HG02840 (cell line): Measurements from ENCODE around the gene SF3A2.

ENCODE experiments used
- ATAC-seq: cut with Tn5 transposase; IDR thresholded peaks from one replicate; pipeline ENCODE4 v1.9.1; 2021; ENCODE audit warnings: mild to moderate bottlenecking, moderate library complexity, moderate number of reproducible peaks; ENCODE audit not compliant: unreplicated experiment, low FRiP score

SF3A2 gene

DNA sequence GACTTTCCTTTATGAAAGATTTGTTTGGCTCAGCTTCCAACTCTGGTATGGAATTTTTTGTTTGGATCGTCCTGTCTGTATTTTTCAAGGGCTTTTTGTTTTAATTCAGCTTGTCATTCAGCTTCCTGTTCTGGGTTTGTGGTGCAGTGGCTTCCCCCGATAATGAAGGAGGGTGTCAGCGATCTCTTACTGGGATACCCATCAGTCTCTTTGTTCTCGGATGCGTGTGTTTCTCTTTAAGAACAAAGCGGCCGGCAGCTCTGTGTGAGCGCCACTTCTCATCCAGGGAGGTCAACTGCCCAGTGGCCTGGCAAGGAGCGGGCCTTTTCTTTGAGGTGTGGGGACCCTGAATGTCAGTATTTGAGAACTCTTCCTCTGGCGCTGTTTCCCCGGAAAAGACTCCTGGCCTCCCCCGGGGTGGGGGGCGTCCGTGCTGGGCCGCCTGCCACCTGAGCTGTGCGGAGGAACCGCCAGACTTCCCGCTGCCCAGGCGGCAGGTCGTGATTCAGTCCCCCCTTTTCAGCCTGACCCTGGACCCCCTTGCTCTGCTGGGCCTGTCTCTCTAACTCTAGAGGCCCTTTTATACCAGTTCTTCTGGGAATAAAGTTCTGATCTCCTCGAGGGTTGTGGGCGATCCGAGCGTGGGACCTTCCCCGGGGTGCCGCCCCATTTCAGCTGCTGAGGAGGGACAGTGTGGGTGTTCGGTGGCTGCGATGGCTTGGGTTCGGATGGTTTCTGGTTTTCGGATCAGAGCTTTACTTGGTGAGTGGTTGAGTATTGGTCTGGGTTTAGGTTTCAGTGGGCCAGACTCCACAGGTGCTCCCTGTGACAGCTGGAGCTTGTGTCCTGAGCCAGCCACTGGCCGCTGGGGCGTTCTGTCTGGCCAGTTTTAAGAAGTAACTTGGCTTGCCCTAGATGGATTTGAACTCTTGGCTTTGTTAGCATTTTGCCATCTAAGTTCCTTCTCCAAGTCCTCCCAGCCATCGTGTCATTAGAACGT lies 3.4 kb downstream of the SF3A2 start:
- ATAC-seq = no peak

- ATAC-seq = no peak
Measured at GRCh38 chr19:2240881-2241760, 4.5 kb downstream of the SF3A2 start.

DNA sequence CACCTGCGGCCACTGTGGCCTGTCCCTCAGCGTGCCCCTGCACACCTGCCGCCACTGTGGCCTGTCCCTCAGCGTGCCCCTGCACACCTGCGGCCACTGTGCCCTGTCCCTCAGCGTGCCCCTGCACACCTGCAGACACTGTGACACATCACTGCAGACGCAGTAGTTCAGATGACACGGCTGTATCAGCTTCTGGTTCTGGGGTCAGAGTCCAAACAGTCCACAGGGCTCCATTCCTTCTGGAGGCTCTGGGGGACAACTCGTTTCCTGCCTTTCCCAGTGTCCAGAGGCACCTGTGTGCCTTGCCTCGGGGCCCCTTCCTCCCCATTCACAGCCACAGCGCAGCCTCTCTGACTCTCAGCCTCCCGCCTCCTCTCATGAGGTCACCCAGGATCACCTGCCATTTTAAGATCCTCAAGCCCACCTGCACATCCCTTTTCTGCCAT lies 5.5 kb downstream of the SF3A2 start:
- no peak for ATAC-seq

DNA sequence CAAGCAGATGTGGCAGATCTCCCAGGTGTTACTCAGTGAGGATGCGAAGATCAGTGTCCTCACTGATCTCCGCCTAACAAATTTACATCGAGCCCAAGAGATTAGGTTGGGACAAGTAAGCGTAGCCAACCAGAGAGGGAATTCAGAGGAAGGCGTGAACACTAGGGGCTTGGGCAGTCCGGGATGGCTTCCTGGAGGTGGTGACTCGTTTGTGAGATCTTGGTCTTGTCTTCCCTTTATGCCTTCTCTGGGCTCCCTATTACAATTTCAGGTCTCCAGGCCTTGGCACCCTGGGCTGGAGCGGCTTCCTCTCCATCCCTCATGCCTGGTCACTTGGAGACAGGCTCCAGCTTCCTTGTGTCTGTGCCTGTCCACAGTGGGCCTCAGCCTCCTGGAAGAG lies 6.2 kb downstream of the SF3A2 start:
- no peak for ATAC-seq

DNA sequence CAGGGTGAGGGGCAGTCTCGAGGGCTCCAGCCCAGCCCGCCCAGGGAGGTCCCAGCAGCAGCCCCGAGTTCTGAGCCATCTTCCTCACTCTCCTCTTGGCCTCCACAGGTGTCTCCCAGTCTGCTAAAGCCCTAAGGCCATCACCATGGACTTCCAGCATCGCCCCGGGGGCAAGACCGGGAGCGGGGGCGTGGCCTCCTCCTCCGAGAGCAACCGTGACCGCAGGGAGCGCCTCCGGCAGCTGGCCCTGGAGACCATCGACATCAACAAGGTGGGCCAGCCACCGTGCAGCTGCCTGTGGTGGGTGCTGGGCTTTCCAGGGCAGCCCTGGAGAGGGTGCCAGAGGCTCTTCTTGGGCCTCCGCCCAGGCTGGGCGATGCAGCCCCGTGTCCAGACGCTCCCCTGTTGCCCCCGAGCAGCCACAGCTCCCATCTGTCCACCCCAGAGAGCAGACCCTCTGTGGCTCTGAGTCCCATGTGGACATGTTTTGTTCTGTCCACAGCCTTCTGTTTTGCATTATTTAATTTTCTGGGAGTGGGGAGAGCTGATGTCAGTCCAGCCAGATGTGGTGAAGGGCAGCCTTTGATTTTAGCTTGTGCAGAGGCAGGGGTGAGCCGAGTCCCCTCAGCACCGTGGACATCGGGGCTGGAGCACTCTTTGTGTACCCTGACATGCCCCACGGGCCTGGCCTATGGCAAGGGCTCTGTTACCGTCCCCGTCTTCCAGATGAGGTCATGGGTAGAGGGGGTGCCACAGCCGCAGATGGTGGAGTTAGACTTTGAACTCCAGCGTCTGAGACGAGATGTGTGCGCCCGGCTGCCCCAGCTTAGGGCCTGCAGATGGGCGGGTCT lies 6.9 kb downstream of the SF3A2 start:
- no peak for ATAC-seq

GRCh38 chr19:2244125-2244411 lies 7.4 kb downstream of the SF3A2 start:
- no peak for ATAC-seq

DNA sequence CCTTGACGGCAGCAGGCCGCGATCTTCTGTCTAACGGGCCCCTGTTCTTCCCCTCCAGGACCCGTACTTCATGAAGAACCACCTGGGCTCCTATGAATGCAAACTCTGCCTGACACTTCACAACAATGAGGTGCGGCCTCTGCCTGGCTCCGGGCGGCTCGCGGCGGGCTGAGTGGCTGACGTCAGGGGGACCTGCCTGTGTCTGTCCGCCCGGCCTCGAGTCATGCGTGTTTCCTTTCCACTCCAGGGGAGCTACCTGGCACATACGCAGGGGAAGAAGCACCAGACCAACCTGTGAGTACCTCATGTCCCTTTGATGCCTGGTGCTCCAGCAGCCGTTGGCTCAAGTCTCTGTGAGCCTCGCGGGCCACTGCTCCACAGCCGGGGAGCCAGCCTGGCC lies 7.9 kb downstream of the SF3A2 start:
- no peak for ATAC-seq

DNA sequence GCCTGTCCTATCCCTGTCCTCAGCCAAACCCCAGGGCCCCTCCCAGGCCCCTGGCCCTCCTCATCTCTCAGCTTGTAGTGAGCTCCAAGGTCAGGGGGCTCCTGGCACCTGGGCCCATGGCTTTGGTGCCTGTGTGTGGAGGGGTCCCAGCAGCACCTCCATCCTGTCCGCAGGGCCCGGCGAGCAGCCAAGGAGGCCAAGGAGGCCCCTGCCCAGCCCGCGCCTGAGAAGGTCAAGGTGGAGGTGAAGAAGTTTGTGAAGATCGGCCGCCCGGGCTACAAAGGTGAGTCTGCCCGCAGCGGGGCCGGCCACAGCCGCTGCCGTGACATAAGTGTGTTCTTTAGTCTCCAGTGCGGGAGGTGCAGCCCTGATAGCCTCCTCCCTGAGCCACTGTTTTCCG lies 8.6 kb downstream of the SF3A2 start:
- ATAC-seq = no peak

GRCh38 chr19:2246014-2246620 lies 9.5 kb downstream of the SF3A2 start:
- ATAC-seq = no peak

GRCh38 chr19:2246801-2247361 lies 10.3 kb downstream of the SF3A2 start:
- ATAC-seq = no peak

DNA sequence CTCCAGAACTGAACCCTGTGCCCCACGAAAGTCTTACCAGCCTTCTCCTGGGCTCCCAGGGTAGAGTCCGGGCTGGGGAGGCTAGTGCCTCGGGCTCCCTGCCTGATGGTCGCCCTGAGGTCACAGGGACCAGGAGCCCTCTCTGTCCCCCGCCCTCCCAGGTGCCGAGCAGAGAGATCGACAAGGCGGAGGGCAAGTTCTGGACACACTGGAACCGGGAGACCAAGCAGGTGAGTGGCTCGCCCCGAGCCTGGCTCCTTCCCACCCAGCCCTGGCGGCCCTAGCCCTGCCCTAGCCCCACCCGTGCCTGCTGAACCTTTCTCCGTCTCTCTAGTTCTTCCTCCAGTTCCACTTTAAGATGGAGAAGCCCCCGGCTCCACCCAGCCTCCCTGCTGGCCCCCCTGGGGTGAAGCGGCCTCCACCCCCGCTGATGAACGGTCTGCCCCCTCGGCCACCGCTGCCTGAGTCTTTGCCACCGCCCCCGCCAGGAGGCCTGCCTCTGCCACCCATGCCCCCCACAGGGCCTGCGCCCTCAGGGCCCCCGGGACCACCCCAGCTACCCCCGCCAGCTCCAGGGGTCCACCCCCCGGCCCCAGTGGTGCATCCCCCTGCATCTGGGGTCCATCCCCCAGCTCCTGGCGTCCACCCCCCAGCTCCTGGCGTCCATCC lies 10.9 kb downstream of the SF3A2 start:
- no peak for ATAC-seq

GRCh38 chr19:2248136-2249009 lies 11.7 kb downstream of the SF3A2 start:
- ATAC-seq = no peak

DNA sequence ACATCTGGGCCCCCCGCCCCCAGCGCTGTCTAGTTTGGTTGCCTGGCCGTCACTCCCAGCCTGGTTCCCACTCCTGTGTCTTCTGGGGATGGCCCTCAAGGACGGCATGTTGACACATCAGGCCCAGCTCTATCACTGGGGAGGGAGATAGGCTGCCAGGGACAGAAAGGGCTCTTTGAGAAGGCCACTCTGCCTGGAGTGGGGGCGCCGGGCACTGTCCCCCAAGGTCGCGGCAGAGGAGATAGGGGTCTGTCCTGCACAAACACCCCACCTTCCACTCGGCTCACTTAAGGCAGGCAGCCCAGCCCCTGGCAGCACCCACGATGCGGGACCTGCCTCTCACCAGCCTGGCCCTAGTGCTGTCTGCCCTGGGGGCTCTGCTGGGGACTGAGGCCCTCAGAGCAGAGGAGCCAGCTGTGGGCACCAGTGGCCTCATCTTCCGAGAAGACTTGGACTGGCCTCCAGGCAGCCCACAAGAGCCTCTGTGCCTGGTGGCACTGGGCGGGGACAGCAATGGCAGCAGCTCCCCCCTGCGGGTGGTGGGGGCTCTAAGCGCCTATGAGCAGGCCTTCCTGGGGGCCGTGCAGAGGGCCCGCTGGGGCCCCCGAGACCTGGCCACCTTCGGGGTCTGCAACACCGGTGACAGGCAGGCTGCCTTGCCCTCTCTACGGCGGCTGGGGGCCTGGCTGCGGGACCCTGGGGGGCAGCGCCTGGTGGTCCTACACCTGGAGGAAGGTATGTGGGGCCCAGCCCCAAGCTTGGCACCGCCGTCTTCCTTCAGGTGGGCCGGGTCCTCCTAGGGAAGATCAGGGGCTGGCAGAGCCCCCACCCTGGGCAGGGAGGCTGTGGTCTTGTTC lies 12.6 kb downstream of the SF3A2 start, which contains the start of gene AMH:
Gene AMH, plus strand, starts transcription at position 314 of the 857 bp plus-strand sequence. Its CDS starts 10 bp downstream, at position 324.
- ATAC-seq = no peak

GRCh38 chr19:2249880-2250765 lies 13.5 kb downstream of the SF3A2 start:
- ATAC-seq = no peak

GRCh38 chr19:2250766-2251105 lies 14.1 kb downstream of the SF3A2 start:
- no peak for ATAC-seq
